ENCODE measurements around the gene LTO1.
"Not testable (repeated sequence)": the region's sequence is repeated elsewhere in the genome, so short reads cannot be mapped to it uniquely, and the experiment has no call there.

The LTO1 gene

GRCh38 chr11:69700278-69701140 is 25.4 kb upstream of the LTO1 start:
- no peak for DNase-seq

GRCh38 chr11:69699213-69699612 is 24.1 kb upstream of the LTO1 start:
- DNase-seq, result no peak

GRCh38 chr11:69698362-69698761 is 23.2 kb upstream of the LTO1 start:
- no peak for DNase-seq

- DNase-seq, result no peak
Observed at GRCh38 chr11:69697861-69698260, 22.7 kb upstream of the LTO1 start.

GRCh38 chr11:69697469-69697843 is 22.3 kb upstream of the LTO1 start:
- DNase-seq, result no peak

- no peak for DNase-seq
Observed at GRCh38 chr11:69696749-69697468, 21.8 kb upstream of the LTO1 start.

- not testable (repeated sequence) for DNase-seq
Observed at GRCh38 chr11:69695995-69696394, 20.8 kb upstream of the LTO1 start.

- DNase-seq, result no peak
Observed at GRCh38 chr11:69695581-69695980, 20.4 kb upstream of the LTO1 start.

GRCh38 chr11:69694781-69695180 is 19.6 kb upstream of the LTO1 start:
- no peak for DNase-seq

GRCh38 chr11:69692422-69692821 is 17.3 kb upstream of the LTO1 start:
- no peak for DNase-seq

- no peak for DNase-seq
Observed at GRCh38 chr11:69691463-69691862, 16.3 kb upstream of the LTO1 start.

GRCh38 chr11:69689484-69690319 is 14.5 kb upstream of the LTO1 start:
- DNase-seq, result no peak

- DNase-seq, result not testable (repeated sequence)
Observed at GRCh38 chr11:69687969-69688771, 13.0 kb upstream of the LTO1 start.

GRCh38 chr11:69686856-69687255 is 11.7 kb upstream of the LTO1 start:
- no peak for DNase-seq

GRCh38 chr11:69686452-69686851 is 11.3 kb upstream of the LTO1 start:
- DNase-seq, result no peak

GRCh38 chr11:69685348-69685747 is 10.2 kb upstream of the LTO1 start:
- DNase-seq, result no peak

- no peak for DNase-seq
Observed at GRCh38 chr11:69684651-69685050, 9.5 kb upstream of the LTO1 start.

- no peak for DNase-seq
Observed at GRCh38 chr11:69683764-69684333, 8.7 kb upstream of the LTO1 start.

GRCh38 chr11:69682681-69683326 is 7.7 kb upstream of the LTO1 start:
- no peak for DNase-seq

GRCh38 chr11:69682221-69682620 is 7.1 kb upstream of the LTO1 start:
- no peak for DNase-seq

GRCh38 chr11:69680688-69681087 is 5.5 kb upstream of the LTO1 start:
- DNase-seq, result no peak

GRCh38 chr11:69677749-69678148 is 2.6 kb upstream of the LTO1 start:
- DNase-seq, result no peak

All from stimulated activated CD4-positive, alpha-beta T cell treated with anti-CD3 and anti-CD28 coated beads, Interleukin-2, amount 100 ng/mL, for 24 hours (primary cell).